ENCODE results near the gene TRIM73.
"Not testable (repeated sequence)": the region's sequence is repeated elsewhere in the genome, so short reads cannot be mapped to it uniquely, and the experiment has no call there.

Gene TRIM73

DNA sequence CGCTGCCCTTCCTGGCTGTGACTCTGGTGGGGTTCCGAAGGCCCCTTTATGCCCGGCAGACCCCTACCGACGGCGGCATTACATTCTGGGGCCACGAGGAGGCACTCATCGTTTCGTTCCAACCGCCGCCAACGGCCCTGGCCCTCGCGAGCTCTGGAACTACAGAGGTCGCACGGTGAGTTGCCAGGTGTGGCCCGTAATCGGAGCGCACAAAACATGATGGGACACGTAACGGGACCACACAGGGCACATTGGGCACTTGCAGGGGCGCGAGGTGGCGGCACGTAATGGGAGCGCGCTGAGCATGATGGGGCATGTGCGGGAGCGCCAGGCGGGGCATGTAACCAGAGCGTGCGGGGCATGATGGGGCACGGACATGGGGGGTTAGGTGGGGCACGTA is at the start of gene TRIM73:
Gene TRIM73 (plus strand): TSS at position 301 of the 400 bp plus-strand sequence. CDS start 3,305 bp downstream, outside the sequence.
- not testable (repeated sequence) for DNase-seq

DNA sequence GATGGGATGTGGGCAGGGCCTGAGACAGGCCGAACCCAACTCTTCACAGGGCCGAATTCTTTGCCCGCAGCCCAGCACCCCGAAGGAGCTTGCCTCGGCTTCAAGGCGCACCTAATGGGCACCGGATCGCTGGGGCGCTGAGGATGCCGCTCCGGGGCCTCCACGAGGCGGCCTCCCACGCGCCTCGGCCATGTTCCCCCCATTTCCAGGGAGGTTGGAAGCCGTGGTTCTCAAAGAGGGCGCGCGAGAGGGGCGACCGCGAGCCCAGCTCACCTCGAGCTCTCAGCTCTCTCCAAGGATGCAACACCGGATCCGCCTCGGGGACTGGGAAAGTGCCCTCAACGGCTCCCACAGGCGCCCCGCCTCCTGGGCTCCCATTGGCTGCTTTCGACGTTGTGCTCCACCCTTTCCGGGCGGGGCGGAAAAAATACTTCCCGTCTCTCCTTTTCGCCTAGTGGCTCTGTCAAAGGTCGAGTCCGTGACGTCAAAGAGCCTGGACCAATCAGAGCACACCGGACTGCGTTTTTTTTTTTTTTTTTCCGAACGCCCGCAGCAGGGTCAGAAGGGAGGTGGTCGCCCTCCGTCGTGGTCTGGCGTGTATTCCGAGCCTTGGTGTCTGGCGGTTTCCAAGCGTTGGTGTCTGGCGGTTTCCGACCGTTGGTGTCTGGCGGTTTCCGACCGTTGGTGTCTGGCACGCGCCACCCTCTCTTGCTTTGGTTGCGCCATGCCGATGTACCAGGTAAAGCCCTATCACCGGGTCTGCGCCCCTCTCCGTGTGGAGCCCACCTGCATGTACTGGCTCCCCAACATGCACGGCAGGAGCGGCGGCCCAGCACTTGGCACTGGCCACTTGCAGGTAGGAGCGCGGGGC is 36.5 kb upstream of the TRIM73 start:
- DNase-seq, result not testable (repeated sequence)

DNA sequence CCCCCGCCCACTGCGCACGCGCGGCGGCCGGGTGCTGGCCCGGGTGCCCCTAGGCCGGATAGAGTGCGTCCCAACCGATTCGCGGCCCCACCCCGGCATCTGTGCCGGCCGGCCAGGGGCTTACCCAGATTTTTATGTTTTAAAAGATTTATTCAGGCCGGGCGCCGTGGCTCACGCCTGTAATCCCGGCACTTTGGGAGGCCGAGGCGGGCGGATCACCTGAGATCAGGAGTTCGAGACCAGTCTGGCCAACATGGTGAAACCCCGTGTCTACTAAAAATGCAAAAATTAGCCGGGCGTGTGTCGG is 35.9 kb upstream of the TRIM73 start:
- DNase-seq, result not testable (repeated sequence)

DNA sequence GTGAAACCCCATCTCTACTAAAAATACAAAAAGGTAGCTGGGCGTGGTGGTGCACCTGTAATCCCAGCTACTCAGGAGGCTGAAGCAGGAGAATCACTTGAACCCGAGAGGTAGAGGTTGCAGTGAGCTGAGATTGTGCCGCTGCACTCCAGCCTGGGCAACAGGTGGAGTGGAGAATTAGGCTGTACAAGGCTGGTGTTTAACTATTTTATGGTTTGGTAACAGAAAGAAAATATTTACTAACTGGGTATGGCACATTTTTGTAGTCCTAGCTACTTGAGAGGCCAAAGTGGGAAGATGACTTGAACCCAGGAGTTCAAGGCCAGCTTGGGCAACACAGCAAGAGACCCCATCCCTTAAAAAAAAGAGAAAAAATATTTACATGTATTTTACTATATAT is 31.4 kb upstream of the TRIM73 start:
- not testable (repeated sequence) for DNase-seq

DNA sequence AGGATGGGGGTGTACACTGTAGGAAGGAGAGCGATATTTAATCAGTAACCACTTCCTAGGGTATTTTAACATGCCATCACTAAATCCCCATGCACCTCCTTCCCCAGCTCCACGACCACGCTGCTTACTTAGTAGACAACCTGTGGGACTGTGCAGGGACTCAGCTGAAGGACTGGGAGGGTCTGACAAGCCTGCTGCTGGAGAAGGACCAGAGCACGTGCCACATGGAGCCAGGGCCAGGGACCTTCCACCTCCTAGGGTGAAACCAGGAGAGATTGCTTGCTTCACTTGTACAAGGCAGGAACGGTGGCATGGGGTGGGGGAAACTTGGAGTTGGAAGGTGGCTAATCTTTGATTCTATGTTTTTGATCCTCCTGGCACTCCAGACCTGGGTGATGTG is 28.8 kb upstream of the TRIM73 start:
- not testable (repeated sequence) for DNase-seq

DNA sequence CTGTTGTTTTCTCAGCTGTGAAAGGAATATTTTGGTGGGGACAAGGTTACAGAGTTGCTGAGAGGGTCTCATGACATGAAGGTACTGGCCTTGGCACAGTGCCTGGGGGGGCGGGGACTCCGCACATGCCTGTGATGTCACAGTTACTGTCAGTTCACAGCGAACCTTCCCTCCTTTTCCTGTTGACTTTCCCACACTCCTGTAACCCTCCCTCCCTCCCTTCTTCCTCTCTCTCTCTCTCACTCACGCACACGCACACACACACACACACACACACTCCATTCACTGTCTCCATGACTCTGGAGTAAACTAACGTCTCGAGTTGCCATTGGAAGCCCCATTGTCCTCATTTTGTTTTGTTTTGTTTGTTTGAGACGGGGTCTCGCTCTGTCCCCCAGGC is 28.1 kb upstream of the TRIM73 start:
- DNase-seq, result not testable (repeated sequence)

DNA sequence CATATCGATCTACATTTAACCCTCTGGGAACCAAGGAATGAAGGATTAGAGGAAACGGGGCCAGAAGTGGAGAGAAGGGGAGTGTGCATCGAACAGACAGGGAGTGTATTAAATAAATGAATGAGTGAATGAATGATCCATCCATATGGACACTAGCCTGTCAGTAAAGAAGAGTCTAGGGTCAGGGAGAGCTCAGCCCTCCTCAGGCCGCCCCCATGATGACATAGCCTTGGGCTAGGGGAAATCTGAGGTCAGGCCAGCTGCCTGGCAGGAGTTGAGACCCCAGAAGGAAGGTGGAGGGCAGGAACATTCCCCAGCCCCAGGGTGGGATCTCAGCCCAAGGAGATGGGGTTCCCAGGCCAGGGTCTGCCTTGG is 21.3 kb upstream of the TRIM73 start:
- not testable (repeated sequence) for DNase-seq

DNA sequence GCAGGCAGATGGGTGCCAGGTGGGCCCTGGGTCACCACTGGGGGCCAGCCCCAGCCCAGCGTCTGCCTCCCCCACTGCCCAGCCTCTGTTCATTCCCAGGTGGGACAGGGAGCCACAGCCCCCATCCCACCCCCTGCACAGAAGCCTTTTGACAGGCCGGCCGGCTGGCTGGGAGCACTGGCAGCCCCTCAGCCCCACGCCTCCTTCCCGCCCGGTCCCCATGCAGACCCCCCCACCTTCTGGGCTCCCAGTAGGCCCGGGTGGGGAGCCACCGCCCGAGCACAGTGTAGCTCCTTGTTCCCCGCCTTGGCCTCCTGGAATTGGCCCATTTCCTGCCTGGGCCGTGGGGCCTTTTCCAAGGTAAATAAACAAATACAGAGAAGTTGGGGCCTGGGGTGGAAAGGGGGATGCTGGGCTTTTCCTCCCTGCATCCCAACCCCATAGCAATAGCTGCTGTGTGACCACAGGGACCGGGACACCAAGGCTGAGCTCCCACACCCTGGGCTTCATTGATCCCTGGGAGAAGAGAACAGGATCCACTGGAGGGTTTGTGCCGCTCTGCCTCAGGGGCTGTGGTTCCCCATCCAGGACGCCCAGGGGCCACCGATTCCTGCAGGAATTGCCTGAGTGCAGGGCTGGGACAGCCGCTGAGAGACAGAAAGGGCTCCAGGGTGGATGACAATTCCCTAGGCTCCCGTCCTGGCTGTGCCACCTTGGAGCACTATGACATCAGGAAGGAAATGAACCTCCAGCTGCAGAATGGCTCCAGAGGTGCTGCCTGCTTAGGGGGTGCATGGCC is 20.7 kb upstream of the TRIM73 start:
- DNase-seq, result not testable (repeated sequence)

DNA sequence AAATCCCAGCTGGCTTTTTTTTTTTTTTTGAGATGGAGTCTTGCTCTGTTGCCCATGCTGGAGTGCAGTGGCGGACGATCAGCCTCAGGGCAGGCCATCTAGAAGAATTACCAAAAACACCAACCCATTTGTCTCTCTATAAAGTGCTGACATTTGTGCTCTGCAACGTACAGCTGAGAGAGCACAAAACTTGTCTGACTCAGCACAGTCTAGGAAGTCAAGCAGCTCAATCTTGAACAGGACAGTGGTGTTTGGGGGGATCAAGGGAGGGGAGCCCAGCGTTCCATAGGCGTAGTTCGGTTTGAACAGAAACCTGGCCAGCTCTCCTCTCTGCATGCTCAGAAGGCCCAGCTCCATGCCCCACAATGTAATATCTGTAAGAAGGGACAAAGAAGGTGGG is 2.2 kb upstream of the TRIM73 start:
- DNase-seq, result not testable (repeated sequence)

DNA sequence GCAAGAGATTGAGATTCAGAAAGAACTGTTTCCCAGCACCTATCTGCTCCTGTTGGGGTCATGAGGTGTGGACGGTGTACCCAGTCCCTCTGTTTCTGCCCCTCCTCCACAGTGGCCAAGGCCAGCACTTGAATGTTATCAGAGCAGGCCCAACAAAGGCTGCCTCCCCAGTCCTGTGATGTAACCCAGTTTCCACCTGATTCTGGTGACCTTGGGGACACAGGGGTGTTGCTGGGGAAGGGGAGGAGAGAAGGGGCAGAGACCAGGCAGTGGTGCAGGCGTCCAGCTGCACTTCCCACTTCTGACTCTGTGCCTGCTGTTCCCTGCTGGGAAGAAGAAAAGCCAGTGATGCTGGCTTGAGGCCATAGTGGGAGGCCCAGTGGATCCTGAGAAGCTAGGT is 2.4 kb downstream of the TRIM73 start:
- not testable (repeated sequence) for DNase-seq

DNA sequence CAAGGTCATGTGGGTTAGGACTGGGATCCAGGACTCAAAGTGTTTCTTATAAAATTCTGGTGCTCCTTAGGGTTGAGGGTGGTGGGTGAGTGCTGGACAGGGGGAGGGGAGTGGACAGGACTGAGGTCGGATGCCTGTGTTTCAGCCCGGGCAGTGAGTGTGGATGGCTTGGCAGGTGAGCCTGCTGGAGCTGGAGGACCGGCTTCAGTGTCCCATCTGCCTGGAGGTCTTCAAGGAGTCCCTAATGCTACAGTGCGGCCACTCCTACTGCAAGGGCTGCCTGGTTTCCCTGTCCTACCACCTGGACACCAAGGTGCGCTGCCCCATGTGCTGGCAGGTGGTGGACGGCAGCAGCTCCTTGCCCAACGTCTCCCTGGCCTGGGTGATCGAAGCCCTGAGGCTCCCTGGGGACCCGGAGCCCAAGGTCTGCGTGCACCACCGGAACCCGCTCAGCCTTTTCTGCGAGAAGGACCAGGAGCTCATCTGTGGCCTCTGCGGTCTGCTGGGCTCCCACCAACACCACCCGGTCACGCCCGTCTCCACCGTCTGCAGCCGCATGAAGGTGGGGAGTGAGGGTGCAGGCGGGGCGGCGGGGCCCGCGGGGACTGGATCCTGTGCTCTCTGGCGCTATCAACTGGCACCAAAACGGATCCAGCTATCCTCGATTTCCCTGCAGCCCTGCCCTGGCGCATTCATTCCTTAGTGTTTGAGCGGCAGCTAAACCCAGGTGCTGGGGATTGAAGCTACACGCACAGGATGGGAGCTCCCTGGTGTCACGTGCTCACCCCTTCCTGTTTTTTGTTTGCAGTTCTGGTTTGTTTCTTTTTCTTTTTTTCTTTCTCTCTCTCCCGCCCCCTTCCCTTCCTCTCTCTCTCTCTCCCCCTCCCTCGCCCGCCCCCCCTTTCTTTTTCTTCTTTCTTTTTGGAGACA is 3.6 kb downstream of the TRIM73 start:
- not testable (repeated sequence) for DNase-seq

DNA sequence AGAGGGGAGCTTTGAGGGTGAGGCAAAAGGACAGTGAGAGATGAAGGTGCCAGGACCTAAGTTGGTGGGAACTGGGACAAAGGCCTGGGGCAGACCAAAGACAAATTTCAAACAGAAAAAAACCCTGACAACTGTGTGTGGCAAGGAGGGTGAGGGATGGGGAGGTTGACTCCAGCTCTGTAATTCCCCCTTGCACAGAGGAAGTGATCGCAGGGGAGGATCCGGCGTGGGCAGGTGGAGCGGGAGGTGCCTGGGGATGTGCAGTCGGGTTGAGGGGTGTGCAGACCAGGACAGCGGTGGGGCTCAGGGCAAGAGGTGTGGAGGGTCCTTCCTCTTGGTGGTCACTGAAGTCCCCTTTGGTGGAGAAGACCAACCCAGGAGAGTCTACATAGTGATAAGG is 5.1 kb downstream of the TRIM73 start:
- not testable (repeated sequence) for DNase-seq

DNA sequence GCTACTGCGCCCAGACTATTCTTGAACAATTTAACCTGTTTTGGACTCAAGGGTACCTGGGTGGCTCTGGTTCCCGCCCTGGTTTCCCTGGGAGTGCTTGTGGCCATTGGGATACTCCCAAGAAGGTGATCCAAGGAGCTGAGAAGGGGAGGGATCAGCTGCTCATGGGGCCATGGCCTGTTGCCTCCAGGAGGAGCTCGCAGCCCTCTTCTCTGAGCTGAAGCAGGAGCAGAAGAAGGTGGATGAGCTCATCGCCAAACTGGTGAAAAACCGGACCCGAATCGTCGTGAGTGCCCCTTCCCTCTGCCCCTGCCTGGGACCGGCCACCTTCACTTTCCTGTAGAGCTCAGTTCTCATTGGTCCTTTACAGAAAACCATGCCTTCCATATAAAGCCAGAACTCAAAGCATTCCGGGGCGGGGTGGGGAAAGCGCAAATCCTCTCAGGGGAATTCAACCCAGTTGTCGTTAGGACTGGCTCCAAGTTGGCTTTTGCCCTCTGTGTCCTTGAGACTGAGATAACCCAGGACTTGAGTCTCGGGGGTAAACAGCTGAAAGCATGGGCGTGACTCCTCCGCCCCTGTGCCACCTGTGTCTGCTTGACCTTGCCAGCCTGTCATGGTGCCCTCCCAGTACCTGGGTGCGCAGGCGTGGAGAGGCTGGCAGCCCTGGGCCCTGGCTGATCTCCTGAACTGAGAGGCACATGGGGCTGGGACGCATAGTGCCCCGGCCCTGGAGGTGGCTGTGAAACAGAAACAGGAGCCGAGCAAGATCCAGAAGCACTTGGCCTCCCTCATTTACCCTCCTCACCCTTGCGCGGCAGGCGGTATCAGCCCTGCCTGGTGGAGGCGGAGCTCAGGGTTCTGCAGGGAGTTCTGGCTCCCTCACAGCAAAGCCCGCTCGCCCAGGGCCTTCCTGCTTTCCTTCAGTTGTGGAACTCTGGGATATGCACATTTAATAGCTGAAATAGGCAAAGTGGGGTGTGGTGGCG is 8.3 kb downstream of the TRIM73 start:
- not testable (repeated sequence) for DNase-seq

DNA sequence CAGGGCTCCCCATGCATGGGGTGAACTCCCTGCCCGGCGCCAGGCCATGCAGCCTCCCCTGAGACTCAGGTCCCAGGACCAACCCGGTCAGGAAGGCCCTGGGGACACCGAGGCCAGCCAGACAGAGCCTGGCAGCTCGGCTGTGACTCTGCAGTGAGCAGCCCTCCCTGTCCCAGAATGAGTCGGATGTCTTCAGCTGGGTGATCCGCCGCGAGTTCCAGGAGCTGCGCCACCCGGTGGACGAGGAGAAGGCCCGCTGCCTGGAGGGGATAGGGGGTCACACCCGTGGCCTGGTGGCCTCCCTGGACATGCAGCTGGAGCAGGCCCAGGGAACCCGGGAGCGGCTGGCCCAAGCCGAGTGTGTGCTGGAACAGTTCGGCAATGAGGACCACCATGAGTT is 9.2 kb downstream of the TRIM73 start:
- not testable (repeated sequence) for DNase-seq

DNA sequence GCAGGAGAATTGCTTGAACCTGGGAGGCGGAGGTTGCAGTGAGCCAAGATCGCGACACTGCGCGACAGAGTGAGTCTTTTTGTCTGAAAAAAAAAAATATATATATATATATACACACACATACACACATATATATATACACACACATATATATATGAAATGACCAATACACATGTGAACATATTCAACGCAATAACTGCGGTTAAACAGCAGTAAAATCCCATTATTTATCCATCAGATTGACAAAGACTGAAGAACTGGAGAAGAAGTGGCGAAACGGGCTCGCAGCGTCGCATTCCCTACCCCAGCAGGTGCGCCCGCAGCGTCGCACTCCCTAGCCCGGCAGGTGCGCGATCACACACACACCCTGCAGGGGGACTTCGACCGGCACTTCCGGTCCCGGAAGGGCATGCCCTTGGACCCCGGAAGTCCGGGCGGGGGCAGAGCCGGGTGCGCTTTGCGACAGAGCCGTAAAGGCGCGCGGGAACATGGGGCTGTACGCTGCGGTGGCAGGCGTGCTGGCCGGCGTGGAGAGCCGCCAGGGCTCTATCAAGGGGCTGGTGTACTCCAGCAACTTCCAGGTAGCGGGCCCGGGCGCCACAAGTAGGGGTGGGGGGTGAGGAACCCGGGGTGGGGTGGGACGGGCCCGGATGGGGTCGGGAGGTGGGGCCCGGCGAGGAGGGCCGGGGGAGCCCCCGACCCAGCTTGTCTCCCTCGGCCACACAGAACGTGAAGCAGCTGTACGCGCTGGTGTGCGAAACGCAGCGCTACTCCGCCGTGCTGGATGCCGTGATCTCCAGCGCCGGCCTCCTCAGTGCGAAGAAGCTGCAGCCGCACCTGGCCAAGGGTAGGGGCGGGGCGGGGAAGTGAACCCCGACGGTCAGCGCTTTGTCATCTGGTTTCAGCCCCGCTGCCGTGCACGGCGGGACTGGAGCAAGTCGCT is 14.7 kb downstream of the TRIM73 start:
- not testable (repeated sequence) for DNase-seq

DNA sequence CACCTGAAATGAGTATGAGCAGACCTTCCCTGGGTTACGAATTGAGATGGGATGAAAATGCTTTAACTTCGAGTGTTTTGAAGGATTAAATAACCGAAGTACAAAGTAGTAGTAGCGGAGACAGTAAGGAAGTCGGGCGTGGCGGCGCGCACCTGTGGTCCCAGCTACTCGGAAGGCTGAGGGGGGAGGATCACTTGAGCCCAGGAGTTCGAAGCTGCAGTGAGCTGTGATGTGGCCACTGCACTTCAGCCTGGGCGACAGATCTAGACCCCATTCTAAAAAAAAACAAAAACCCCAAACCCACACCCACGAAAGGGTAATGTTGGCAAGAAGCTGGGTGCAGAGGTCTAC is 15.4 kb downstream of the TRIM73 start:
- not testable (repeated sequence) for DNase-seq

DNA sequence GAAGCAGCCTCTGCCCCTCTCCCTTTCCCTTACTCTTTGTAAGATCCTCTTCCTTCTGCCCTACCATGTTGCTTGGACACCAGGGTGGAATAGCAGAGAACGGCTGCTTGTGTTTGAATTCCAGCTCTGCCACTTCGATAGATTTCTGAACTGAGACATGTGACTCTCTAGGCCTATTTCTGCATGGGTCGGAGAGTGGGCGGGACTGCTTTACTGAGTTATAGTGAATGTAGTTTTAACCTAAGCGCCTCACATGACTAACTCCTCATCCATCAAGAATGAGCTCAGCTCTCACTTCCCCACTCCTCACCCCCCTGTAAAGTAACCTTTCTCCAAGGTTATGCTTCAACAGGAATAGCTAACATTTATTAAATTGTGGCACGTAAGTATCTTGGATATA is 18.8 kb downstream of the TRIM73 start:
- not testable (repeated sequence) for DNase-seq

DNA sequence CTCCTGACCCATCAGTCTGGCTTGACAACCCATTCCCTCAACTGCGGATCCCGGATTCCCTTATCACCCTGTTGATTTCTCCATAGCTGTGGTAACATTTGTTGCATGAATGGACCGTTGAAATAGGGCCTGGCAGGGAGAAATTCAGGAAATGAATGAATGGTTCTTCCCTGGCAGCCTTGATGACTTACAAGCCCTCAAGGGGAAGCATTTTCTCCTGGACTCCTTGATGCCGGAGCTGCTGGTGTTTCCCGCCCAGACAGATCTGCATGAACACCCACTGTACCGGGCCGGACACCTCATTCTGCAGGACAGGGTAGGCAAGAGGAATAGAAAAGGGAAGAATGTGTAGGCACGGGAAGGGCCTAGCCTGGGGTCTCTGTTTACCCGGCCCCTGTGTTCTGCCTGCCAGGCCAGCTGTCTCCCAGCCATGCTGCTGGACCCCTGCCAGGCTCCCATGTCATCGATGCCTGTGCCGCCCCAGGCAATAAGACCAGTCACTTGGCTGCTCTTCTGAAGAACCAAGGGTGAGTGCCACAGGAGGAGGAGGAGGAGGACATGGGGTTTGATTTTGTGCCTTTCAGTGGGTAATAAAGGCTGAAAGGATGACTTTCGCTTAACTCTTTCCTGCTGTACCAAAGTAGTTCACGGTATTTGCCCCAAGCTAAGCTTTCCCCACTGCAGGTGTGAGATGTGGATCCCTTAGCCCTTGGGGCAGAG is 19.4 kb downstream of the TRIM73 start:
- not testable (repeated sequence) for DNase-seq

DNA sequence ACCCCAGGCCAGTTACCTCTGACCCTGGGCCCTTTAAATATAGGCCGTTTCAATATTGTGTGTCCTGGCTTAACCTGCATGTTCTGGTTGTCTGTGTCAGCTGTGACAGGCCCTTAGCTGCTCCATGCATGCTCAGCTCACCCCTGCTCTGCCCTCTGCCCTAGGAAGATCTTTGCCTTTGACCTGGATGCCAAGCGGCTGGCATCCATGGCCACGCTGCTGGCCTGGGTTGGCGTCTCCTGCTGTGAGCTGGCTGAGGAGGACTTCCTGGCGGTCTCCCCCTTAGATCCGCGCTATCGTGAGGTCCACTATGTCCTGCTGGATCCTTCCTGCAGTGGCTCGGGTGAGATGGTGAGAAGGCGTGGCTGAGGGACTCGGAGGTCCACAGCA is 20.0 kb downstream of the TRIM73 start:
- DNase-seq, result not testable (repeated sequence)
